ENCODE measurements around the gene CBX7. TPM values are rescaled to one million over a fixed set of nuclear protein-coding genes. Genes with fewer than 3 reads are reported as not detected.

CBX7 gene
- total and polyA plus RNA-seq, 2 experiments from 2014 or later, result 2.6 to 11.5 TPM

DNA sequence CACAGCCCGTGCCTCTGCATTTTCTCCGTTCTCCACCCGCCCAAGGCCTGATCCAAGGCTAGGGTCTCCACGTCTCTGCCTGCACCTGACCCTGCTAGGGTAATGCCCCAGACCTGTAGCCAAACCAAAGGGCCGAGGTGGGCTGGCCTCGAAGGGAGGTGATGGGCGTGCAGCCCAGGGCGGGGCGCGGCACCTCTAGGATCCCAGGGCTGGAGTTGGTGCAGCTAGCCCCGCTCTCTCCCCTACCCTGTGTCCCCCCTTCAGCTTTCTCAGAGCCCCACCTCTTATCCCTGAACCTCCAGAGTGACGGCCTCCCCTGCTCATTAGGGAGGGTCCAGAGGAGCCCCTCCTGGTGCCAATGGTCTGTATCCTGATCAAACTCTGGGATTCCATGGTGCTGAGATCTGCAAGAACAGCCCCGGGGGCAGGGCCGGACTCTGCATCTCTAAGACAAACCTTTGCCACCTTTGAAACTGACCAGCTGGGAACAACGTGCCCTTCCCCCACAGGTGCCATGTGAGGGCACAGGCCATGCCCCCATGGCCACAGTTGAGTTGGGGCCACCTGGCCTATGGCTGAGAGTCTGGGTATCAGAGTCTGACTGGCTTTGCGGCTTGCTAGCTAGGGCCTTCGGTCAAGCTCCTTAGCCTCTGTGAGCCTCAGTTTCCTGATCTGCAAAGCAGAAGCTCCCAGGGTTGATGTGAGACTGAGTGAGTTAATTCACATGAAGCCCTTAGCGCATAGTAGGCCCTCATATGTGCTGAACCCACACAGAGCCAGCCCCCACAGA lies 23.1 kb upstream of the CBX7 start:
- H3K27me3 Mint-ChIP-seq (ENCODE audit: insufficient read depth, low read depth, poor library complexity), result peaks cover 33% of the 10 kb centered on the region
- Histone ChIP-seq H3K36me3 (ENCODE audit: insufficient read depth) (no peaks in the 10 kb centered on the region), H3K27ac (ENCODE audit: low read depth) (peak overlapping the region; percentile 99), H3K79me2 (replicated peaks; ENCODE audit: insufficient read depth) (no peaks in the 10 kb centered on the region), H3K9me2 (ENCODE audit: insufficient read depth) (no peaks in the 10 kb centered on the region), H4K20me1 (replicated peaks; ENCODE audit: insufficient read depth) (no peaks in the 10 kb centered on the region), H3K4me3 (peak overlapping the region; percentile 36; the same call in 1 of the 2 replicates), H3K4me2 (peak overlapping the region; percentile 80), H3K4me1 (ENCODE audit: insufficient read depth) (peaks cover 54% of the 10 kb centered on the region), H3F3A (replicated peaks; ENCODE audit: low read depth) (peaks cover 14% of the 10 kb centered on the region), H3K27me3 (ENCODE audit: insufficient read depth) (no peaks in the 10 kb centered on the region), H2AFZ (no peak overlapping the region)
- H3K27ac Mint-ChIP-seq, result peak overlapping the region; percentile 95
- DNase-seq (ENCODE audit: low spot score) (peak; percentile 57), ATAC-seq (peak; percentile 1)
- H3K9me3 Mint-ChIP-seq, result peaks cover under 1% of the 10 kb centered on the region; the same call in 1 of the 3 replicates
- H3K36me3 Mint-ChIP-seq (ENCODE audit: low read depth), result no peaks in the 10 kb centered on the region; the same call in 2 of the 3 replicates
- TF ChIP-seq JUNB (IDR thresholded peaks at IDR 0.05; ENCODE audit: unreplicated experiment), result no peak
- TF ChIP-seq EZH2phosphoT487 (IDR thresholded peaks at IDR 0.05; ENCODE audit: unreplicated experiment), result no peak
- TF ChIP-seq, protein P1, sequence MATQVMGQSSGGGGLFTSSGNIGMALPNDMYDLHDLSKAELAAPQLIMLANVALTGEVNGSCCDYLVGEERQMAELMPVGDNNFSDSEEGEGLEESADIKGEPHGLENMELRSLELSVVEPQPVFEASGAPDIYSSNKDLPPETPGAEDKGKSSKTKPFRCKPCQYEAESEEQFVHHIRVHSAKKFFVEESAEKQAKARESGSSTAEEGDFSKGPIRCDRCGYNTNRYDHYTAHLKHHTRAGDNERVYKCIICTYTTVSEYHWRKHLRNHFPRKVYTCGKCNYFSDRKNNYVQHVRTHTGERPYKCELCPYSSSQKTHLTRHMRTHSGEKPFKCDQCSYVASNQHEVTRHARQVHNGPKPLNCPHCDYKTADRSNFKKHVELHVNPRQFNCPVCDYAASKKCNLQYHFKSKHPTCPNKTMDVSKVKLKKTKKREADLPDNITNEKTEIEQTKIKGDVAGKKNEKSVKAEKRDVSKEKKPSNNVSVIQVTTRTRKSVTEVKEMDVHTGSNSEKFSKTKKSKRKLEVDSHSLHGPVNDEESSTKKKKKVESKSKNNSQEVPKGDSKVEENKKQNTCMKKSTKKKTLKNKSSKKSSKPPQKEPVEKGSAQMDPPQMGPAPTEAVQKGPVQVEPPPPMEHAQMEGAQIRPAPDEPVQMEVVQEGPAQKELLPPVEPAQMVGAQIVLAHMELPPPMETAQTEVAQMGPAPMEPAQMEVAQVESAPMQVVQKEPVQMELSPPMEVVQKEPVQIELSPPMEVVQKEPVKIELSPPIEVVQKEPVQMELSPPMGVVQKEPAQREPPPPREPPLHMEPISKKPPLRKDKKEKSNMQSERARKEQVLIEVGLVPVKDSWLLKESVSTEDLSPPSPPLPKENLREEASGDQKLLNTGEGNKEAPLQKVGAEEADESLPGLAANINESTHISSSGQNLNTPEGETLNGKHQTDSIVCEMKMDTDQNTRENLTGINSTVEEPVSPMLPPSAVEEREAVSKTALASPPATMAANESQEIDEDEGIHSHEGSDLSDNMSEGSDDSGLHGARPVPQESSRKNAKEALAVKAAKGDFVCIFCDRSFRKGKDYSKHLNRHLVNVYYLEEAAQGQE (IDR thresholded peaks at IDR 0.05; ENCODE audit: unreplicated experiment), result no peak
- TF ChIP-seq ZNF114 (CRISPR knock-in tag; IDR thresholded peaks at IDR 0.05), result no peak
- no peak for TF ChIP-seq ZNF331 (CRISPR knock-in tag; IDR thresholded peaks at IDR 0.05; ENCODE audit: low read depth)
- no peak for TF ChIP-seq POLR2AphosphoS5 (IDR thresholded peaks at IDR 0.05; ENCODE audit: low read depth)
- TF ChIP-seq CTCF (conservative IDR thresholded peaks at IDR 0.05; ENCODE audit: low read depth in 2 of 2), result no peak
- TF ChIP-seq EZH2 (IDR thresholded peaks at IDR 0.05; ENCODE audit: low read depth, unreplicated experiment), result no peak
- TF ChIP-seq NANOG (IDR thresholded peaks at IDR 0.05; ENCODE audit: borderline replicate concordance), result no peak
- no peak for TF ChIP-seq STAT1 (IDR thresholded peaks at IDR 0.05; ENCODE audit: unreplicated experiment)
- no peak for TF ChIP-seq CREB1 (CRISPR knock-in tag; IDR thresholded peaks at IDR 0.05; ENCODE audit: low read depth)
- TF ChIP-seq, protein P2, sequence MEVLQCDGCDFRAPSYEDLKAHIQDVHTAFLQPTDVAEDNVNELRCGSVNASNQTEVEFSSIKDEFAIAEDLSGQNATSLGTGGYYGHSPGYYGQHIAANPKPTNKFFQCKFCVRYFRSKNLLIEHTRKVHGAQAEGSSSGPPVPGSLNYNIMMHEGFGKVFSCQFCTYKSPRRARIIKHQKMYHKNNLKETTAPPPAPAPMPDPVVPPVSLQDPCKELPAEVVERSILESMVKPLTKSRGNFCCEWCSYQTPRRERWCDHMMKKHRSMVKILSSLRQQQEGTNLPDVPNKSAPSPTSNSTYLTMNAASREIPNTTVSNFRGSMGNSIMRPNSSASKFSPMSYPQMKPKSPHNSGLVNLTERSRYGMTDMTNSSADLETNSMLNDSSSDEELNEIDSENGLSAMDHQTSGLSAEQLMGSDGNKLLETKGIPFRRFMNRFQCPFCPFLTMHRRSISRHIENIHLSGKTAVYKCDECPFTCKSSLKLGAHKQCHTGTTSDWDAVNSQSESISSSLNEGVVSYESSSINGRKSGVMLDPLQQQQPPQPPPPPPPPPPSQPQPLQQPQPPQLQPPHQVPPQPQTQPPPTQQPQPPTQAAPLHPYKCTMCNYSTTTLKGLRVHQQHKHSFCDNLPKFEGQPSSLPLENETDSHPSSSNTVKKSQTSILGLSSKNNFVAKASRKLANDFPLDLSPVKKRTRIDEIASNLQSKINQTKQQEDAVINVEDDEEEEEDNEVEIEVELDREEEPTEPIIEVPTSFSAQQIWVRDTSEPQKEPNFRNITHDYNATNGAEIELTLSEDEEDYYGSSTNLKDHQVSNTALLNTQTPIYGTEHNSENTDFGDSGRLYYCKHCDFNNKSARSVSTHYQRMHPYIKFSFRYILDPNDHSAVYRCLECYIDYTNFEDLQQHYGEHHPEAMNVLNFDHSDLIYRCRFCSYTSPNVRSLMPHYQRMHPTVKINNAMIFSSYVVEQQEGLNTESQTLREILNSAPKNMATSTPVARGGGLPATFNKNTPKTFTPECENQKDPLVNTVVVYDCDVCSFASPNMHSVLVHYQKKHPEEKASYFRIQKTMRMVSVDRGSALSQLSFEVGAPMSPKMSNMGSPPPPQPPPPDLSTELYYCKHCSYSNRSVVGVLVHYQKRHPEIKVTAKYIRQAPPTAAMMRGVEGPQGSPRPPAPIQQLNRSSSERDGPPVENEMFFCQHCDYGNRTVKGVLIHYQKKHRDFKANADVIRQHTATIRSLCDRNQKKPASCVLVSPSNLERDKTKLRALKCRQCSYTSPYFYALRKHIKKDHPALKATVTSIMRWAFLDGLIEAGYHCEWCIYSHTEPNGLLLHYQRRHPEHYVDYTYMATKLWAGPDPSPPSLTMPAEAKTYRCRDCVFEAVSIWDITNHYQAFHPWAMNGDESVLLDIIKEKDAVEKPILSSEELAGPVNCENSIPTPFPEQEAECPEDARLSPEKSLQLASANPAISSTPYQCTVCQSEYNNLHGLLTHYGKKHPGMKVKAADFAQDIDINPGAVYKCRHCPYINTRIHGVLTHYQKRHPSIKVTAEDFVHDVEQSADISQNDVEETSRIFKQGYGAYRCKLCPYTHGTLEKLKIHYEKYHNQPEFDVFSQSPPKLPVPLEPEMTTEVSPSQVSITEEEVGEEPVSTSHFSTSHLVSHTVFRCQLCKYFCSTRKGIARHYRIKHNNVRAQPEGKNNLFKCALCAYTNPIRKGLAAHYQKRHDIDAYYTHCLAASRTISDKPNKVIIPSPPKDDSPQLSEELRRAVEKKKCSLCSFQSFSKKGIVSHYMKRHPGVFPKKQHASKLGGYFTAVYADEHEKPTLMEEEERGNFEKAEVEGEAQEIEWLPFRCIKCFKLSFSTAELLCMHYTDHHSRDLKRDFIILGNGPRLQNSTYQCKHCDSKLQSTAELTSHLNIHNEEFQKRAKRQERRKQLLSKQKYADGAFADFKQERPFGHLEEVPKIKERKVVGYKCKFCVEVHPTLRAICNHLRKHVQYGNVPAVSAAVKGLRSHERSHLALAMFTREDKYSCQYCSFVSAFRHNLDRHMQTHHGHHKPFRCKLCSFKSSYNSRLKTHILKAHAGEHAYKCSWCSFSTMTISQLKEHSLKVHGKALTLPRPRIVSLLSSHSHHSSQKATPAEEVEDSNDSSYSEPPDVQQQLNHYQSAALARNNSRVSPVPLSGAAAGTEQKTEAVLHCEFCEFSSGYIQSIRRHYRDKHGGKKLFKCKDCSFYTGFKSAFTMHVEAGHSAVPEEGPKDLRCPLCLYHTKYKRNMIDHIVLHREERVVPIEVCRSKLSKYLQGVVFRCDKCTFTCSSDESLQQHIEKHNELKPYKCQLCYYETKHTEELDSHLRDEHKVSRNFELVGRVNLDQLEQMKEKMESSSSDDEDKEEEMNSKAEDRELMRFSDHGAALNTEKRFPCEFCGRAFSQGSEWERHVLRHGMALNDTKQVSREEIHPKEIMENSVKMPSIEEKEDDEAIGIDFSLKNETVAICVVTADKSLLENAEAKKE (CRISPR knock-in tag; IDR thresholded peaks at IDR 0.05), result no peak
- TF ChIP-seq, protein P3, sequence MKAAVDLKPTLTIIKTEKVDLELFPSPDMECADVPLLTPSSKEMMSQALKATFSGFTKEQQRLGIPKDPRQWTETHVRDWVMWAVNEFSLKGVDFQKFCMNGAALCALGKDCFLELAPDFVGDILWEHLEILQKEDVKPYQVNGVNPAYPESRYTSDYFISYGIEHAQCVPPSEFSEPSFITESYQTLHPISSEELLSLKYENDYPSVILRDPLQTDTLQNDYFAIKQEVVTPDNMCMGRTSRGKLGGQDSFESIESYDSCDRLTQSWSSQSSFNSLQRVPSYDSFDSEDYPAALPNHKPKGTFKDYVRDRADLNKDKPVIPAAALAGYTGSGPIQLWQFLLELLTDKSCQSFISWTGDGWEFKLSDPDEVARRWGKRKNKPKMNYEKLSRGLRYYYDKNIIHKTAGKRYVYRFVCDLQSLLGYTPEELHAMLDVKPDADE (IDR thresholded peaks at IDR 0.05), result no peak
- peak overlapping the region; percentile 32; the same call in 1 of the 3 replicates for H3K4me3 Mint-ChIP-seq
- H3K4me1 Mint-ChIP-seq, result peaks cover 85% of the 10 kb centered on the region

Data from GM23338 (cell line).